ENCODE data around the gene SUCO. TPM values are rescaled to one million over a fixed set of nuclear protein-coding genes. Genes with fewer than 3 reads are reported as not detected.

Gene SUCO
- polyA plus RNA-seq, 2 of the 4 experiments (the other 2 are of a cell fraction), result 10.3 to 21.8 TPM

DNA sequence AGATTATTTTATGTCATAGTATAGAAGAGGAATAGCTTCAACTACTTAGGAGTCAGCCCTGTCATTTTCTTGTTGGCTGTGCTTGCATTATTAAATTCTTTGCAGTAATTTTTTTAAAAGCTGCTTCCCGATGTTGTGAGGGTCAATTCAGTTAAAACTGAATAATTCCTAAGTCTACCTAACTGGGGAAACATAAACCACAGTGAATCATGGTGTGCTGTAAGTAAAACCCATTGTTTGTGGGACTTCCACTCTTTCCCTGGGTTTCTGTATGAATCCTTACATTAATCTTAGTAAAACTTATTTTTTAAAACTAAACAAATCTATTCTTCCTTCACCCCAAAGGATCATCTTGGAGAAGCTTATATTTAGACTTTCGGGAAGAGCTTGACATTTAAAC is 4.4 kb downstream of the SUCO start:
- ChIA-PET CTCF (interaction anchor here (1.2 to 1.6 kb wide), 2 partner anchors 88 to 93 kb away, joined by 3 to 4 read pairs; partner anchors contain the start of gene PIGC), POLR2A (no interaction called here)
- Histone ChIP-seq H3K4me2 (no peak overlapping the region), H3K4me3 (no peak overlapping the region), H3K9me3 (no peaks in the 10 kb centered on the region), H3K27ac (no peak overlapping the region), H3K4me1 (peaks cover 26% of the 10 kb centered on the region)
- ATAC-seq (no peak), FAIRE-seq (no peak), DNase-seq (ENCODE audit: low read depth in 1 of 2, low spot score in 1 of 2) (no peak)
- WGBS (ENCODE audit: missing lambda C conversion rate), result 84% methylated on average over 2 of the region's 2 CpGs
- TF ChIP-seq, protein P1, sequence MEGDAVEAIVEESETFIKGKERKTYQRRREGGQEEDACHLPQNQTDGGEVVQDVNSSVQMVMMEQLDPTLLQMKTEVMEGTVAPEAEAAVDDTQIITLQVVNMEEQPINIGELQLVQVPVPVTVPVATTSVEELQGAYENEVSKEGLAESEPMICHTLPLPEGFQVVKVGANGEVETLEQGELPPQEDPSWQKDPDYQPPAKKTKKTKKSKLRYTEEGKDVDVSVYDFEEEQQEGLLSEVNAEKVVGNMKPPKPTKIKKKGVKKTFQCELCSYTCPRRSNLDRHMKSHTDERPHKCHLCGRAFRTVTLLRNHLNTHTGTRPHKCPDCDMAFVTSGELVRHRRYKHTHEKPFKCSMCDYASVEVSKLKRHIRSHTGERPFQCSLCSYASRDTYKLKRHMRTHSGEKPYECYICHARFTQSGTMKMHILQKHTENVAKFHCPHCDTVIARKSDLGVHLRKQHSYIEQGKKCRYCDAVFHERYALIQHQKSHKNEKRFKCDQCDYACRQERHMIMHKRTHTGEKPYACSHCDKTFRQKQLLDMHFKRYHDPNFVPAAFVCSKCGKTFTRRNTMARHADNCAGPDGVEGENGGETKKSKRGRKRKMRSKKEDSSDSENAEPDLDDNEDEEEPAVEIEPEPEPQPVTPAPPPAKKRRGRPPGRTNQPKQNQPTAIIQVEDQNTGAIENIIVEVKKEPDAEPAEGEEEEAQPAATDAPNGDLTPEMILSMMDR (IDR thresholded peaks at IDR 0.05), result no peak
- no peak for TF ChIP-seq SREBF2 (IDR thresholded peaks at IDR 0.05)
- no peak for TF ChIP-seq NFE2L2 (conservative IDR thresholded peaks at IDR 0.05; ENCODE audit: low read length)
- TF ChIP-seq GATA3 (IDR thresholded peaks at IDR 0.05; ENCODE audit: borderline replicate concordance), result no peak
- TF ChIP-seq FOSB (CRISPR knock-in tag; IDR thresholded peaks at IDR 0.05), result no peak
- TF ChIP-seq KDM5A (IDR thresholded peaks at IDR 0.05), result no peak
- TF ChIP-seq HOXB13 (CRISPR knock-in tag; IDR thresholded peaks at IDR 0.05; ENCODE audit: low read depth), result no peak
- TF ChIP-seq NR3C1 (IDR thresholded peaks at IDR 0.05), result no peak
- TF ChIP-seq, protein P2, sequence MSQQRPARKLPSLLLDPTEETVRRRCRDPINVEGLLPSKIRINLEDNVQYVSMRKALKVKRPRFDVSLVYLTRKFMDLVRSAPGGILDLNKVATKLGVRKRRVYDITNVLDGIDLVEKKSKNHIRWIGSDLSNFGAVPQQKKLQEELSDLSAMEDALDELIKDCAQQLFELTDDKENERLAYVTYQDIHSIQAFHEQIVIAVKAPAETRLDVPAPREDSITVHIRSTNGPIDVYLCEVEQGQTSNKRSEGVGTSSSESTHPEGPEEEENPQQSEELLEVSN (IDR thresholded peaks at IDR 0.05; ENCODE audit: borderline replicate concordance, low read depth), result no peak
- TF ChIP-seq CHD2 (IDR thresholded peaks at IDR 0.05; ENCODE audit: low read length, partially characterized antibody), result no peak

DNA sequence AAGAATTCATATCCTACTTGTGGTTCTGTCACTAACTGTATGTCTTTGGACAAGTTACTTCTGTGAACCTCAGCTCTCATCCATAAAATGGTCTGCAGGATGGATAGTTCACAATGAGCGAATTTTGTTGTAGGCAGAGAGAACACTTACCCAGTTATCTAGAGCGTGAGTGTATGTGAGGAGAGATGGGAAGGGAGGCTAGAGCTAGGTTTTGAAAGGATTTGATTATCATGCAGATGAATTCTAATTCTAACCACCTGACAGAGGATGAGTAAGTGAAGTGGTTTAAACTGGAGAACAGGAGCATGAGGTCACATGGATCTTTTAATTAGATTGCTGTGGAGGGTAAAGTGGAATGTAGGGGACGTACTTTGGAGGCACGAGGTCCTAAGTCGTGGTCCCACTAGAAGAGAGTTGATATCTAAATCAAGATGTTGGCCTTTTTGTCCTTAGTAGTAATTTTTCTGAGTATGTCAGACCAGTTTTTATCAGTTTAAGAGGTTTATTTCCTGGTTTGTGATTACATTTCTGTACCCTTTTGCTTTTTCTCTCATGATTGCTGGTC is 5.0 kb downstream of the SUCO start:
- TF ChIP-seq CHD4 (IDR thresholded peaks at IDR 0.05; ENCODE audit: borderline replicate concordance) (no peak), MAZ (IDR thresholded peaks at IDR 0.05; ENCODE audit: borderline replicate concordance, low read depth, low read length) (no peak), MYC (IDR thresholded peaks at IDR 0.05; ENCODE audit: borderline replicate concordance, low read length) (no peak), EP300 (IDR thresholded peaks at IDR 0.05) (no peak), FOSB (CRISPR knock-in tag; IDR thresholded peaks at IDR 0.05) (no peak)
- TF ChIP-seq, protein P3, sequence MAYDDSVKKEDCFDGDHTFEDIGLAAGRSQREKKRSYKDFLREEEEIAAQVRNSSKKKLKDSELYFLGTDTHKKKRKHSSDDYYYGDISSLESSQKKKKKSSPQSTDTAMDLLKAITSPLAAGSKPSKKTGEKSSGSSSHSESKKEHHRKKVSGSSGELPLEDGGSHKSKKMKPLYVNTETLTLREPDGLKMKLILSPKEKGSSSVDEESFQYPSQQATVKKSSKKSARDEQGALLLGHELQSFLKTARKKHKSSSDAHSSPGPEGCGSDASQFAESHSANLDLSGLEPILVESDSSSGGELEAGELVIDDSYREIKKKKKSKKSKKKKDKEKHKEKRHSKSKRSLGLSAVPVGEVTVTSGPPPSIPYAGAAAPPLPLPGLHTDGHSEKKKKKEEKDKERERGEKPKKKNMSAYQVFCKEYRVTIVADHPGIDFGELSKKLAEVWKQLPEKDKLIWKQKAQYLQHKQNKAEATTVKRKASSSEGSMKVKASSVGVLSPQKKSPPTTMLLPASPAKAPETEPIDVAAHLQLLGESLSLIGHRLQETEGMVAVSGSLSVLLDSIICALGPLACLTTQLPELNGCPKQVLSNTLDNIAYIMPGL (CRISPR knock-in tag; IDR thresholded peaks at IDR 0.05; ENCODE audit: borderline replicate concordance), result no peak
- TF ChIP-seq, protein P4, sequence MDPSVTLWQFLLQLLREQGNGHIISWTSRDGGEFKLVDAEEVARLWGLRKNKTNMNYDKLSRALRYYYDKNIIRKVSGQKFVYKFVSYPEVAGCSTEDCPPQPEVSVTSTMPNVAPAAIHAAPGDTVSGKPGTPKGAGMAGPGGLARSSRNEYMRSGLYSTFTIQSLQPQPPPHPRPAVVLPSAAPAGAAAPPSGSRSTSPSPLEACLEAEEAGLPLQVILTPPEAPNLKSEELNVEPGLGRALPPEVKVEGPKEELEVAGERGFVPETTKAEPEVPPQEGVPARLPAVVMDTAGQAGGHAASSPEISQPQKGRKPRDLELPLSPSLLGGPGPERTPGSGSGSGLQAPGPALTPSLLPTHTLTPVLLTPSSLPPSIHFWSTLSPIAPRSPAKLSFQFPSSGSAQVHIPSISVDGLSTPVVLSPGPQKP (IDR thresholded peaks at IDR 0.05; ENCODE audit: low read depth, low read length), result no peak
- Histone ChIP-seq H3K4me2 (no peak overlapping the region), H3K9me3 (no peaks in the 10 kb centered on the region), H3K27ac (no peak overlapping the region), H3K4me1 (peaks cover 26% of the 10 kb centered on the region), H3K4me3 (no peak overlapping the region)
- POLR2A ChIA-PET, result no interaction called here
- WGBS (ENCODE audit: missing lambda C conversion rate), result 91% methylated on average over 5 of the region's 5 CpGs
- ATAC-seq (no peak), DNase-seq (ENCODE audit: low read depth in 1 of 2, low spot score in 1 of 2) (no peak), FAIRE-seq (no peak)
- CTCF ChIA-PET, result interaction anchor here (0.6 to 1.6 kb wide), 3 partner anchors 88 to 552 kb away, joined by 3 to 4 read pairs (median 3); partner anchors contain the start of gene PIGC

DNA sequence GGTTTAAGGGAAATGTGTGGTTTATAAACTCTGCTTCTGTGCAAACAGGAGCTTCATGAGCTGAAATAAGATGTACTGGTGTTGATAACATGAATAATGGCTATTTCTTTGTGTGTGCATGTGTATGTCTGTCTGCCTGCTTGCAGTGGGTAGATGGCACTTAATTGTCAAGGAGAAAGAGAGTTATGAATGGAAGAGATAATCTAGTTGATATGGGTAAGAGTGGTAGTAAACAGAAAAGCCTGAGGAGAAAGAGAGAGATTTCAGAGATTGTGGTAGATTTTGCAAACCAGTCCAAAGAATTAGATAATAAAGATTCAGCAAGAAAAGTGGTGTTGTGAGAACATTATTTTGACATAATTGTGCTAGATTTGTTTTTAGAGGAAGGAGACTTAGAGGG is 7.7 kb downstream of the SUCO start:
- no peak overlapping the region for H3K4me3 ChIP-seq
- ChIA-PET CTCF (no interaction called here), POLR2A (interaction anchor here (1.1 kb wide), 1 partner anchor 8 kb away, joined by 4 read pairs; no protein-coding TSS in a partner anchor)
- H3K4me2 ChIP-seq, result no peak overlapping the region
- H3K27ac ChIP-seq, result no peak overlapping the region
- H3K4me1 ChIP-seq, result peaks cover 11% of the 10 kb centered on the region
- ATAC-seq (no peak), DNase-seq (ENCODE audit: low read depth in 1 of 2, low spot score in 1 of 2) (no peak), FAIRE-seq (no peak)
- H3K9me3 ChIP-seq, result no peaks in the 10 kb centered on the region
- TF ChIP-seq CEBPB (IDR thresholded peaks at IDR 0.05), result no peak
- TF ChIP-seq JUN (IDR thresholded peaks at IDR 0.05), result no peak
- TF ChIP-seq, protein P3 (CRISPR knock-in tag; IDR thresholded peaks at IDR 0.05; ENCODE audit: borderline replicate concordance), result no peak
- TF ChIP-seq PHF8 (IDR thresholded peaks at IDR 0.05; ENCODE audit: borderline replicate concordance, low read depth), result no peak

All from A549 (cell line).